NCI-H146 treated with DMSO at 0.1 percent for 48 hours (cell line): ENCODE results near the gene EMX2.
A peak's percentile ranks its signal among the peaks of the same experiment; 100 is the strongest.

Source experiments
- DNase-seq: peaks from one replicate; lab custom pipeline; 2025; ENCODE audit not compliant: unreplicated experiment; lab: John Stamatoyannopoulos, UW

Gene EMX2

GRCh38 chr10:117531371-117532002 is 11.1 kb upstream of the EMX2 start:
- DNase-seq: no peak

GRCh38 chr10:117532003-117532385 is 10.6 kb upstream of the EMX2 start:
- DNase-seq: no peak

- no peak for DNase-seq
Measured at GRCh38 chr10:117532451-117533107, 10.0 kb upstream of the EMX2 start.

GRCh38 chr10:117533507-117534281 is 8.9 kb upstream of the EMX2 start:
- no peak for DNase-seq

- DNase-seq: peak; percentile 89
Measured at GRCh38 chr10:117534321-117535297, 7.9 kb upstream of the EMX2 start.

- DNase-seq: no peak
Measured at GRCh38 chr10:117535298-117536071, 7.1 kb upstream of the EMX2 start.

- no peak for DNase-seq
Measured at GRCh38 chr10:117536072-117536865, 6.3 kb upstream of the EMX2 start.

- DNase-seq: no peak
Measured at GRCh38 chr10:117536866-117537435, 5.6 kb upstream of the EMX2 start.

- DNase-seq: no peak
Measured at GRCh38 chr10:117537436-117537903, 5.1 kb upstream of the EMX2 start.

- DNase-seq: no peak
Measured at GRCh38 chr10:117537904-117538524, 4.5 kb upstream of the EMX2 start.

- DNase-seq: no peak
Measured at GRCh38 chr10:117539361-117539773, 3.2 kb upstream of the EMX2 start.

GRCh38 chr10:117539903-117540639 is 2.5 kb upstream of the EMX2 start:
- DNase-seq: no peak

GRCh38 chr10:117540640-117541404 is 1.7 kb upstream of the EMX2 start:
- no peak for DNase-seq

- DNase-seq: no peak
Measured at GRCh38 chr10:117541405-117541908, 1.1 kb upstream of the EMX2 start.

- peak; percentile 70 for DNase-seq
Measured at GRCh38 chr10:117541909-117542705, 439 bp upstream of the EMX2 start.
